Activated CD4-positive, CD25-positive, alpha-beta regulatory T cell treated with anti-CD3 and anti-CD28 coated beads, Interleukin-2, amount 50 U/mL, for 72 hours (primary cell): ENCODE data around the gene LAMA3.

Experiments used
- DNase-seq: peaks from one replicate; pipeline ENCODE4 v3.0.0; 2021

Gene LAMA3

DNA sequence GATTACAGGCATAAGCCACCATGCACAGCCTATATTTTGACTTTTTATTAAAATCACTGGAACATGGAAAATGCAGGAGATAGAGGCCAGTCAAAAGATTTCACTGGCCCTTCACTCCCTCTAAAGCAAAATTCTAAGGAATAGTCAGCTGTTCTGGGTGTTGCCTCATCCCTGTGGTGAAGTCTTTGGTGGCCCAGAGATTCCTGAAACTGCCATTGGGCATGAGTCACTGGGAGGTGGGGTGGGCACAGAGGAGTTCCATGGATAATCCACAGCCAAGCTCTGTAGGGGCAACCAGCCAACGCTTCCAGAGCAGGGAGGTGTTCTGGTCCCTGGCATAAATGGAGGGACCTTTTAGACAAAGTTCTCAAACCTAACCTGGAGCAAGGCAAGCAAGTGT, 235.6 kb downstream of the LAMA3 start:
- DNase-seq, result no peak

DNA sequence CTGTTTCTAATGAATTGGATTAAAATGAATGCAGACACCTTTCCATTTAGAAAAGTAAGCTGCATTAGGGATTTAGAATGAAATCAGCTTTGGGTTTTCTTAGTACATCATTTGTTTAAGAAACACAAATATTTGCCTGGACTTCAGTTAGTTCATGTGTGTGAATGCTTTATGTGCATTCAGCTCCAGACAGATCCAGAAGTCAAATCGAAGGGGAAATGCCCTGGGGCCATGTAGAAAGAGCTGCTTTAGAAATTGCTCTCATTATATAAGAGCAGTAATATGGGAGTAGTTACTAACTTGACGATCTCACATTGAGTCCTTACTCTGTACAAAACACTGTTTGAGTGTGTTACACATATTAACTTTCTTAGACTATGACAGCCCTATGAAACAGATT, 237.3 kb downstream of the LAMA3 start:
- no peak for DNase-seq

DNA sequence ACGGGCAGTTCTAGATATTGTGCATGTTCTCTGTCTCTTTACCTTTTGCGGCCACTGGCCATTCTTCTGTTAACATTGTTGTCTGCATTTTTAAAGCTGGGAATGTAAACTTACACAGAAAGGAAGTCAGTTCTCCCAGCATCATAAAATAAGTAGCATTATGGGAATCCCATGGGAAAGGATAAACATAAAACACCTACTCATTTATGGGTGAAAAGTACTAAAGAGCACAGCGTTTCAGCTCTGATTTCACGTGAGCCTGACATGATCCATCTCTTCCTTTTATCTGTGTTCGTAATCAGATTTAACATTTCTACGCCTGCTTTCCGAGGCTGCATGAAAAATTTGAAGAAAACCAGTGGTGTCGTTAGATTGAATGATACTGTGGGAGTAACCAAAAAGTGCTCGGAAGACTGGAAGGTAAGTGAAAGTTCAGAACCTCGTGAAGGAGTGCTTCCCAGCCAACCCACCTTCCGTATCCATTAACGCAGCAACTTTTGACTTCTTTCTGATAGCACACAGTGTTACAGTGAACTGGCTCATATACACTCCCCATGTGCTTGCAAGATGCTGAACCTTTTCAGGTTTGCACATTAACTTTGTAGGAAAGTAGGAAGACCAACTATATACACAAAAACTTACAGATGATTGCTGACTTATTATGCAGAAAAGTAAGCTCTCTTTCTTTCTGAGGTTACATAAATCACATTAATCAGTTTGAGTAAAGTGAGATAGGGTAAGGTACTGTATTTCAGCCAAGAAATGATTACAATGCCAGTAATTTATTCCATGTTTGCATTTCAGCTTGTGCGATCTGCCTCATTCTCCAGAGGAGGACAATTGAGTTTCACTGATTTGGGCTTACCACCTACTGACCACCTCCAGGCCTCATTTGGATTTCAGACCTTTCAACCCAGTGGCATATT, 238.8 kb downstream of the LAMA3 start:
- DNase-seq, result no peak

DNA sequence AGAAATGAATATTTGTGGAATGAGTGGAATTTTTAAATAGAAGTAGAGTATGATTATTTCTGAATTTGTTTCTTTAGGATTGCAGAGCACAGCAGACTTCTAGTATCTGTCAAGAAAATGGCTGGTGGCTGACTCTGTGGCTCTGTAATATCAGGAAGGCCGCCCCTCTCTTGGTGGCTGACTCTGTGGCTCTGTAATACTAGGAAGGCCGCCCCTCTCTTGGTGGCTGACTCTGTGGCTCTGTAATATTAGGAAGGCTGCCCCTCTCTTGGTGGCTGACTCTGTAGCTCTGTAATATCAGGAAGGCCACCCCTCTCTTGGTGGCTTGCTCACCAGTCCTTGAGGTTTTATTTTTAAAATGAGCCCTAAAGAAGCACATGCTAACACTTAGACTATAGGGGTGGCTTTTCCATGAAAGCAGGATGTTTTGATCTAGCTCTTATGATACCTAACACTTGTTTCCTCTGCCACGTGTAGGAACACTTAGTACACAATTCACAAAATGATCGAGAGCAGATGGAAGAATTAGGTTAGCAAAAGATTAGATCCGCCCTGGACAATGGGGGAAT, 240.2 kb downstream of the LAMA3 start:
- DNase-seq, result no peak

DNA sequence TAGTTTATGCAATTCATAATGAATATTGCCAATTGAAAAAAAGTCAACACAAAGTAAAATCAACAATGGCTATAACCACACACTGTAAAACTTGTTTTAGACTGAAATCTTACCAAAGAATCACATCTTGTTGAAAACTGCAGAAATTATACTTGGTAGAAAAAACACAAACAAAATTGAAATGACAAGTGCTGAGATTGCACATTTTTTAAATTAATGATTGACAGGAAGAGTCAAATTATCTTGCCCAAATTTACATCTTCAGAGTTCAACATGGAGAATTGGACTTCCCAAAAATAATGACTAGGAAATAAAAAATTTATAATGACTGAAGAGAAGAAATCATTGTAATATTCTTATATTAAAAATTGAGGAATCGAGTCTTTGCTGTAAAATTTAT, 240.7 kb downstream of the LAMA3 start:
- DNase-seq, result no peak

DNA sequence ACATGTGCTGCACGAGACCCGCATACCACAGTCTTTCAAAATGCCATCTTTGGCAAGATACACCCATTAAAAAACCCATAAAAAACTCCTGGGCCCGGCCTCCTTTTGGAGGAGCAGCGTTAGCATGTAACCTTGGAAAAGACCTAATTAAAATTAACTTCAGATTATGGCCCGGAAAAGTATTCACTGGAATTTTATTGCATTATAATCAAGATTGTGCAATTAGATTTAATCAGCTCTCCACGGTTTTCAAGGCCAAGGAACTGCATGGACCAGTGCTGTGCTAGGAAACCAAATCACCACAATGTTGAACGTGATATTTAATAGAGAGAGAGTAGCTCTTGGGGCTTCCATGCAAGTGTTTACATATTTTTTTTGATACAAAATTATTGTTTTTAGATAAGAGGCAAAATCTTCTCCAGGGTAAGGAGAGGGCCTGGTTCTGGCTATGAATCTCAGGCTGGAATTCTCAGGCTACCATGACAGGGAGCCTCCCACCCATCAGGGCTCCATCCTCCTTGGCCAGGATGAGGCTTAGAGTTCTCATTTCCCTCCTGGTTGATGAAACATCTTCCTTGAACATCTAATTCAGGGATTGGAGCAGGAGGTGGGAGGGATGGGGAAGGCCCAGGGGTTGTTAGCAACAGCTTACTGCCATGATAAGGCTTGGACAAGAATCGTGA, 243.3 kb downstream of the LAMA3 start:
- no peak for DNase-seq

DNA sequence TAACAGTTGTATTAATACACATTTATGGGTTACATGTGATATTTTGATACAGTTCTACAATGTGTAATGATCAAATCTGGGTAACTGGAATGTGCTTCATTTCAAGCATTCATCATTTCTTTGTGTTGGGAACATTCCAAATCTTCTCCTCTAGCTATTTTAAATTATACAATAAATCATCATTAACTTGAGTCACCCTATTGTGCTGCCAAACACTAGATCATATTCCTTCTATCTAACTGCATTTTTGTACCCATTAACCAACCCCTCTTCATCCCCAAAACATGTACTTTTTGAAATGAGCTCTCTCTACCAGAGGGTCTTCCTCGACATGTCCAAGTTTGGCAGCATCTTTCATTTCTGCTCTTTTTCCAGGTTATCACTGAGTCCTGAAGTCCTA, 244.2 kb downstream of the LAMA3 start:
- no peak for DNase-seq

DNA sequence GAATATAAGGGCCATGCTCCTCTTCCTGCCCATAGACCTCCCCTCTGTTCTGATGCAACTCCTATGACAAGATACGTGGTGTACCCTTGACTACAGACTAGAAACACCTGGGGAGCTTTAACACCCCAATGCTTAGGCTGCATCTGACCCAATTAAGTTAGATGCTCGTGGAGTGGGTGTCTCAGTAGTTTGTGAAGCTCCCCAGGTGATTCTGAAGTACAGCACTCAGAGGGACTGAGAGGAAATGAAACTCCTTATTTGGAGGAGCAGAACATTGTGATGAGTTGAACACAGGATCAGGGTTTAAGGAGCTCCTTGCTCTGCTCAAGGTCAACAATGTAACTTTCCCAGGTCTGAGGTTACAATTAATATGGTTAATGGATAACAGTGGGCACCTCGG, 245.0 kb downstream of the LAMA3 start:
- DNase-seq, result no peak

DNA sequence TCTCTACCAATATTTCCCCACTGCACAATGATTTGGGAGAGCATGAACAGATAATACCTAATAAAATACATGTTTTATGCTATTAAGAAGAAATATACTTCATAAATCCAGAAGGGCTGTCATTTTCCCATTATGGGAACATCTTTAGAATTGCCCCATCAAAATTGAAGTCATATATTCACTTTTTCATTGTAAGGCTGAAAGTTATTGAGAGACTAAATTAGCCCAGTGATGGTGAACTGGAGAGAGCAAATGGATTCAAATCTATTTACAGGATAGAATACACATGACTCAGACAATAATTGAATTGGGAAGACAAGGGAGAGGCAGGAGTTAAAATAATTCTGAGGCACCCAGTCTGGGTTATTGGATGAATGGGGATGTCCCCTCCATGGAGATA, 245.6 kb downstream of the LAMA3 start:
- no peak for DNase-seq

DNA sequence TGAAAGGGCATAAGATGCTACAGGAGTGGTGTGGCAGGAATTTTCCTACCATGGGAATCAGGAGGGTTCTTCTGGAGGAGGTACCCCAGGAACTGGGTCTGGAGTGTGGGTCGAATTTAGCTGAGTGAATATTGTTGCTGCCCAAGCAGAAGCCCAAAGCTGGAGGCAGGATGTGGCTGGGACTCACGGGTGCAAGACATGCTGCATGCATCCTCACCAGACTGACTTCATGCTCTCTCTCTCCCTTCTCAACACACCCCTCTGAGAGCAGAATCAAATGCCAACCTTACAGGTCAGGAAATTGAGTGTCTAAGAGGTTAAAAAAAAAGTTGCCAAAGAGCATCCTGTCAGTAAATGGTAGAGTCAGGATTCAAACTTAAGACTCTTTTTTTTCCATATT, 246.6 kb downstream of the LAMA3 start:
- no peak for DNase-seq

DNA sequence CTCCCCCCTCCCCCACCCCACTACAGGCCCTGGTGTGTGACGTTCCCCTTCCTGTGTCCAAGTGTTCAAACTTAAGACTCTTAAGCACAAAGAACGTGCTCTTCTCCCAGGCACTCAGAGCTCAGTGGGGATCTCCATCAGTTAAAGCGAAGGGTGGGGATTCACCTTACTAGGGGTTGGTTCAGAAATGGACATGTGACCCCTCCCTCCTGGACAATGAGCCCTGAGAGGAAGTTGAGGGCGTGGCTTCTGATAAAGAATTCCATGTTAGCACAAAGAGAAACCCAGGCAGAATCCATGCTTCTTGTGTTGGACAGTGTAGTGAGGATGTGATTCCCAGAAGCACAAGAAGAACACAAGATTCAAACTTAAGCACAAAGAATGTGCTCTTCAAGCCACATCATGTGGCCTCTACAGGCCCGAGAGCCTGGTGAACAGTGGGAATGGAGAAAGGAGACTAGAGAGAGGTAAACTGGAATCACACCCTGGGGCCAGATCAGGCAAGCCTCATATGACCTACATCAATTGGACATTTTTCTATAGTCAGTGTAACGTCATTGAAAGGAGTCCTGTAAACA, 247.2 kb downstream of the LAMA3 start:
- DNase-seq, result no peak

DNA sequence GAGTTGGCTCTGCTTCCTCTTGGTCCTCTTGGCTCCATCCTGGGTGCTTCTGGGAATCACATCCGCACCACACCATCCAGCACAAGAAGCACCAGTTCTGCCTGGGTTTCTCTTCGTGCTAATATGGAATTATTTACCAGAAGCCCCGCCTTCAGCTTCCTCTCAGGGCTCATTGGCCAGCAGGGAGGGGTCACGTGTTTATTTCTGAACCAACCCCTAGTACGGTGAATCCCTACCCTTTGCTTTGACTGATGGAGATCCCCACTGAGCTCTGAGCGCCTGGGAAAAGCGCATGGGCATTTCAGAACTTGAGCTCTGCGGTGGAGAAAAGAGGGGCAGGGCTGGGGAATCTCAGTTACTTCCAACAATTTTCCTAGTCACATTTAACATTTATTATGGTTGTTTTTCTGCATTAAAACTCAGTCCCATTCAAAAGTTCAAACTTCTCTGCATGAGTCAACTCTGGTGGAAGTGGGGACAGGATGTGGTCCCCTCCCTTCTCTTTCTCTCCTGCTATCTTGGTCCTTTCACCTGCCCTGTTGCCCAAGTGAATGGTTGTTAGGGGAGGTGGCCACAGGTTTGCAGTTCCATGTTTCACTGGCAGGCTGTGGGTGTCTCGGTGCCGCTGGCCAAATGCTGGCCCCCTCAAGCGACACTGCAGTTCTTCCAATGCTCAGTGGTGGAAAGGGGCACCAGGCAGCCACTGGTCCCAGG, 248.9 kb downstream of the LAMA3 start:
- no peak for DNase-seq

DNA sequence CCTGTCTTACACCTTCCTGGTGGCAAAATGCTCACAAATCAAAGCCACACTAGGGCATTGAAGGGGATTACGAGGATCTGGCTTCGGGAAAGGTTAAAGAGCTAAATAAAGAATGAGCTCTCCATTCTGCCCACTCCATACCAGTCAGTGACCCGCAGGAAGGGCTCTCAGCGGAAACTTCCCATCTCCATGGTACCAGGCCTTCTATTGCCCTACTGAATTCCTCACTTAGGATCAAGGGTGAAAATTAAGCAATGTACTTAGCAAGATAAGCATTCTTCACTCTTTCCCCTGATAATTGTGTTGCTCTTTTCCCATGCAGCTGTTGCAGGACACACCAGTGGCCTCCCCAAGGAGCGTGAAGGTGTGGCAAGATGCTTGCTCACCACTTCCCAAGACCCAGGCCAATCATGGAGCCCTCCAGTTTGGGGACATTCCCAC, 249.7 kb downstream of the LAMA3 start:
- DNase-seq, result no peak

DNA sequence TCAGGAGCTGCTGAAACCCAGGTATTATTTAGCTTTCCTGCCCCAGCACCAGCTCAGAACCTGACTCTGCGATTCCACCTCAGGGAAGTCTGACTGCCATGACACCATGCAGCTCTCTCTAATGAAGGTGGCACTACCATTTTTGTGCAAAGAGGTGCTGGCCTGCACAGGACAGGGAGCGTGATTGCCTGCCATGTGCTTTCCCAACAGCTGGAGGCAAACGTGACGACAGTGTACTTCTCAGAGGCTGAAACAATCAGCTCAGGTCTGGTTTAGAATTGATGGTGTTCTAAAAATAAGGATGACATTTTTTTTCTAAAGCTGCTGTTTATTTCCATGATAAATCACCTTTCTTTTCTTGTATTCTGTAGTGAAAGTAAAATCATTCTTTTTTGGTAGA, 250.1 kb downstream of the LAMA3 start:
- no peak for DNase-seq

DNA sequence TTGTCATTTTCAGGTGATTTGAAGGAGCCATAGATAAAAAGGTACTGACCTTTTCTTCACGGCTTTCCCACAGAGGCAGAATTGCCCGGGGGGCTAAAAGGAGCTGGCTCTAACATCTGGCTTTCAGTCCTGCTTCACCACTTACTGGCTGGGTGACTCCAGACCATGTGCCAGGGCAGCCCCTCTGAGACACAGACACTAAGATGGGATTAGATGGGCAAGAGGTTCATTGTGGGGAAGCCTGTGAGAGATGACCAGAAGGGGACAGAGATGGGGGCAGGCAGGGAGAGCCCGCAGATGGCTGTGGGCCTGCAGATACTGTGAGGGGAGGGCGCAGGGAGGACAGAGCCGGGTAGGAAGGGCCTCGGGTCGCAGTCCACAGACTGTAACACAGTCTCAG, 250.6 kb downstream of the LAMA3 start:
- DNase-seq, result no peak

DNA sequence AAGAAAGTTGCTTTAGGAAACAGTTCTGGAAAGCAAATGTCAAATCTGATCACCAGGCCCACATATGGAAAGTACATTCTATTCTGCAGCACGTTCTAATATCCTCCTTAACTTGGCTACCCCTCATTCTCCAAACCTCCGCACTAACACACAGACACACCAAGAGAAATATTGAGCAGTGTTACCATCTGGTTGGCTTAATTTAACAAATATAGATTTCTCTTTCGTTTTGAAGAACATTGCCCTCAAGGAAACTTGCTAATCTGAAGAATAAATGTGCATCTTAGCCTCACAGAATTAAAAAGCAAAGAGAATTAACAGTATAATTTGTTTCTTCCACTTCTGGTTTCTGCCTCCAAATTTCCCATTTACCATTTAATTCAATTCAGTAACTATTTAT, 252.5 kb downstream of the LAMA3 start:
- DNase-seq, result no peak

DNA sequence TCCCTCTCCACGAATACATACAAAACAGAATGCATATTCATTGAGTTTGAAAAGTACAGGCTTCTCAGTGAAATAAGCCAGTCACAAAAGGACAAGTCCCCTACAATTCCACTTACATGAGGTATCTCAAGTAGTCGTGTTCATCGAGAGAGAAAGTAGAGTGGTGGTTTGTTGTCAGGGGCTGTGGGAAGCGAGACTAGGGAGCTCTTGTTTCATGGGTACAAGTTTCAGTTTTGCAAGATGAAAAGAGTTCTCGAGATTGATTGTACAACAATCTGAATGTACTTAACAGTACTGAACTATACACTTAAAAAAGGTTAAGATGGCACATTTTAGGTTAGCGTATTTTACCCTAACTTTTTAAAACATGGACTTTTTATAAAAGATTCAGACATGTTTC, 253.9 kb downstream of the LAMA3 start:
- DNase-seq, result no peak

DNA sequence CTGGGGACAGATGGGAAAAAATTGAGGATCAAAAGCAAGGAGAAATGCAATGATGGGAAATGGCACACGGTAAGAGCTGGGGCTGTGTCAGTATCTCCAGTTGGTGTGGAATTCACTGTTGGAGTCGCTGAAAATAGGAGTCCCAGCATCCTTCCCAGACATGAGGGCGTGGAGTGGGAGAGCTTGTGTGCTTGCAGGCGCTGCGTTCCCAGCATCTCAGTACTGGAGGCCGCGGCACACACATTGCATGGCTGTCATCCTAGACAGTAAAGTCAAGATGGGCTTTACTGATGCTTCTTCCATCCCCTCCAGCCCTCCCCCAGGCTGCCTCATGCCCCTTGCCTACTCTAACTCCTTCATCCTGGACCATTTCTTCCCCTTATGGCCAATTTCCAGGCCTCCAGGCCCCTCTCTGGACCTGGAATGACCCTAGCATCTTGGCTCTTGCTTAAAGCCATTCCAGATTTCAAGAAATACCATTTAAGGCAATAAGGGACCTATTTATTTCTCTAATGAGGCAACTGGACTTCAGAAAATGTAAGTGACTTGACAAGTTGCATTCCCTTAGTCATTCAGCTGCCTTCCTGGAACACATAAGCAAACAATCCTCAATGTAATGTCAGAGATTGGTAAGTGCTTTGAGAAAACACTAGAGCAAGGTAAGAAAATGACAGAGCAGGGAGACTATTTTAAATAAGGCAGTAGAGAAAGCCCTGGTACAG, 254.8 kb downstream of the LAMA3 start:
- no peak for DNase-seq

DNA sequence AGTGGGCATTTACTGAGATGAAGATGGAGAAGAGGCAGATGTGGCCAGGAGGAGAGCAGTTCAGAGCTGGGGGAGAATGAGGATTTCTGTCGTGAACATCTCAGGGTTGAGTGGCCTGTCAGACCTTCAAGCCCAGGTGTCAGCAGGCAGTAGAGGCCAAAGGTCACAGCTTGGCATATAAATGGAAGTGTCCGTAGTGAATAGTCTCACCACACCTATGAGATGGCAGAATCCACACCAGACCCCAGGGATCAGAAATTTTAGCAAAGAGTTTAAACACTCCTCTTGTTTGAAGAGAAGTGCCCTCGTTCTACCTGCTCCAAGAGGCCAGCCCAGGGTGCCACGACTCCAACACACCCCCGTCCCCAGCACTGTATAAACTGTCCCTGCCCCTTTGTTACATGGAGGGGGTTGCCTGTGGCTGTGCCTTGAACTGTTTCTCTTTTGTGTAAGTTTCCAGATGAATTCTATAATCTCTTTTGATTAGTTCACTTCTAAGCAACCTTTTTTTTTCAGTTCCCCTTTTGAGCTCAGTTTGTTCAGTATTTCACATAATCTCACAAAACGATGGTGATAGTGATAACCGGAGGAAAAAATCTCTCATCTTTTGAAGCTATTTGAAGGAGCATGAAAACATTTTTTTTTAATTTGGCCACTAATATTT, 256.3 kb downstream of the LAMA3 start:
- no peak for DNase-seq

DNA sequence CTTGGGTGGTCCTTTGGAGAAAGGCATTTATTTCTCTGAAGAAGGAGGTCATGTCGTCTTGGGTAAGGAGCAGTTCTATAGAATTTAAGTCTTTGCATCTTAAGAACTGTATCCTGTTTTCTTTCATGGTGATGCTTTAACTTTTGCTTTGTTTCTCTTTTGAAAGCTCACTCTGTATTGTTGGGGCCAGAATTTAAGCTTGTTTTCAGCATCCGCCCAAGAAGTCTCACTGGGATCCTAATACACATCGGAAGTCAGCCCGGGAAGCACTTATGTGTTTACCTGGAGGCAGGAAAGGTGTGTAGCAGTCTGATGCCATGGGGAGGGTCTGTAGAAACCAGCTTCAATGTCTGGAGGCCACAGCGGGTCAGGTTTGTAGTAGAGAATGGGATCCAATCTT, 260.6 kb downstream of the LAMA3 start:
- DNase-seq, result no peak

DNA sequence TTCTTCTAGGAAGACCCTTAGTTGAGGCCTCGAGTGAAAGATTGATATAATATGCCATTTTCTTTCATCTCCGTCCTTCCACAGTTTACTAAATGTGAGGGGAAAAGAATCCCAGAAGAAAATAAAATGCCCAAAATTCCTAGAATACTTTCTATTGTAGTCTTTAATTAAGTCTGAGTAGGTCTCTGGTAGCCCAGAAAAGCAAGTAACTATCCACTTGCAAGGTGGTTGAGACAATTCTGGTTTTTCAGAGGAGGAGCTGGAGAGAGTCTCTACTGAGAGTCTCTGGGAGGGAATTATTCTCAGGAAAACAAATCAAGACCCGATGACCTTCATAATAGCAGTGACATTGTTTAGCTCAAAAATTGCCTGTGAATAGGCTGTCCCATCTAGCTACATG, 261.4 kb downstream of the LAMA3 start:
- DNase-seq, result no peak

DNA sequence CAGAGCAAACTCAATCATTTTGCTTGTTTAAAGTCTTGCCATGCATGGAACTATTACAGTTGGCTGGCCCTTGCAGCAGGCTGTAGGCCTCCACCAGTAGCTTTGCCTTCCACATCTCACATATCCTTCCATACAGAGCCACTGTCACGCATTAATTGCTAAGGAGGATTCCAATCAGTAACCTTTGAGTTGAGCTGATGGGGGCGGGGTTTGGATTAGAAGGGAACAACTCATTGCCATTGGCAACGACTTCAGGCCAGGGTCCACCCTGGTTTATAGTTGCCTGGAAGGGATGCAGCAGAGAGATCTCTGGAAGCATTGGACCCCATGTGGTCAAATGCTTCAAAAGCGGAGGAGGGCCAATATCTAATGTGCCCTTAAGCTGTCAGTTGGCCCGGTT, 262.0 kb downstream of the LAMA3 start:
- no peak for DNase-seq
